D721Med (cell line): Measurements from ENCODE around the gene INPP4A.

Experiments
- DNase-seq: peaks from one replicate; pipeline ENCODE4 v3.0.0; 2011; ENCODE audit warnings: low spot score; ENCODE audit not compliant: insufficient read length
- FAIRE-seq: peaks from 2 replicates; lab custom pipeline; 2011; peaks lifted over from hg19 to GRCh38; lab: Jason Lieb, UNC
- TF ChIP-seq, protein P1 (sequence below): IDR thresholded peaks from 2 replicates; pipeline ENCODE4 v1.5.1; 2012; ENCODE audit warnings: mild to moderate bottlenecking, control low read depth; ENCODE audit not compliant: insufficient read depth; ENCODE audit errors: missing control alignments

Gene INPP4A

GRCh38 chr2:98539056-98539735, 94.5 kb downstream of the INPP4A start:
- DNase-seq (no peak), FAIRE-seq (no peak)
- TF ChIP-seq, protein P1, sequence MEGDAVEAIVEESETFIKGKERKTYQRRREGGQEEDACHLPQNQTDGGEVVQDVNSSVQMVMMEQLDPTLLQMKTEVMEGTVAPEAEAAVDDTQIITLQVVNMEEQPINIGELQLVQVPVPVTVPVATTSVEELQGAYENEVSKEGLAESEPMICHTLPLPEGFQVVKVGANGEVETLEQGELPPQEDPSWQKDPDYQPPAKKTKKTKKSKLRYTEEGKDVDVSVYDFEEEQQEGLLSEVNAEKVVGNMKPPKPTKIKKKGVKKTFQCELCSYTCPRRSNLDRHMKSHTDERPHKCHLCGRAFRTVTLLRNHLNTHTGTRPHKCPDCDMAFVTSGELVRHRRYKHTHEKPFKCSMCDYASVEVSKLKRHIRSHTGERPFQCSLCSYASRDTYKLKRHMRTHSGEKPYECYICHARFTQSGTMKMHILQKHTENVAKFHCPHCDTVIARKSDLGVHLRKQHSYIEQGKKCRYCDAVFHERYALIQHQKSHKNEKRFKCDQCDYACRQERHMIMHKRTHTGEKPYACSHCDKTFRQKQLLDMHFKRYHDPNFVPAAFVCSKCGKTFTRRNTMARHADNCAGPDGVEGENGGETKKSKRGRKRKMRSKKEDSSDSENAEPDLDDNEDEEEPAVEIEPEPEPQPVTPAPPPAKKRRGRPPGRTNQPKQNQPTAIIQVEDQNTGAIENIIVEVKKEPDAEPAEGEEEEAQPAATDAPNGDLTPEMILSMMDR: no peak

DNA sequence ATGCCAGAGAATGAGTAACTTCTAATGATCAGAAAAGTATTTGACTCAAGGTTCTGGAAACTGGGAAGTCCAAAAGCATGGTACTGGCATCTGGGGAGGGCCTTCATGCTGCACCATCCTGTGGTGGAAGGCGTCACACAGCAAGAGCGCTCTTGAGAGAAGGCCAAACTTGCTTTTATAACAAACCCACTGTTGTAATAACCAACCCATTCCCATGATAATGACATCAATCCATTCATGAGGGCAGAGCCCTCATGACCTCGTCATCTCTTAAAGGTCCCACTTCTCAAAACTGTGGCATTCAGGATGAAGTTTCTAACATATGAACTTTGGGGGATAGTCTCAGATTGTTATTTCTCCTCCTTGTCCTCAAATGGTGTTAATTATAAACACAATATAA, 95.9 kb downstream of the INPP4A start:
- DNase-seq (no peak), FAIRE-seq (no peak)
- TF ChIP-seq, protein P1: no peak

DNA sequence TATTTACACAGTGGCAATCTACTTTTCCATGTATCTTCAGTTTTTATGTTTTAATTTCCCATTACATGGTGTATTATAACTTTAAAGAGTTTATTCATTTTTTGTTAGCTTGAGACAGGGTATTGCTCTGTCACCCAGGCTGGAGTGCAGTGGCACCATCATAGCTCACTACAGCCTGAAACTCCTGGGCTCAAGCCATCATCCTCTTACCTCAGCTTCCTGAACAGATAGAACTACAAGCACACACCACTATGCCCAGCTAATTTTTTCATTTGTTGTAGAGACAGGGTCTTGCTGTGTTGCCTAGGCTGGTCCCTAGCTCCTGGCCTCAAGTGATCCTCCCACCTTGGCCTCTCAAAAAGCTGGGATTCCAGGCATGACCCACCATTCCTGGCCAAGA, 96.8 kb downstream of the INPP4A start:
- DNase-seq (no peak), FAIRE-seq (no peak)
- TF ChIP-seq, protein P1: no peak

- FAIRE-seq (no peak), DNase-seq (no peak)
- TF ChIP-seq, protein P1: no peak
Observed at GRCh38 chr2:98541906-98542305, 97.2 kb downstream of the INPP4A start.

DNA sequence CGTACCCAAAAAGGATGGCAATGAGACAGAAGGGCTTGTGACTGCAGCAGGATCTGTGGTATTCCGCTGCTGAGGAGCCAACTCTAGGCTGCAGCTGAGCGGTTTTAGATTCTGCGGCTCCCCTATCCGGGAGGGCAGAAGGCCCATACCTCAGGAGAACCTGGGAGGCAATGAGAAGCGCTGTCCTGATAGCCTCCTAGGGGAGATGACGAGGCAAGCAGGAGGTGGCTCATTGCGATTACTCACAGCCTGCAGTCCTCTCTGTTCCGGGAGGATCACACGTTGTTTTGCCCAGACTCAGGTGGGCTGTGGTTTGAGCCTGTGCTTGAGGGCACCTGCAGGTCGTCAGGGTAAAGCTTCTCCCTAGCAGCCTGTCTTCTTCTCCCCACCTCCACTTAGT, 98.6 kb downstream of the INPP4A start:
- DNase-seq: no peak
- FAIRE-seq: no peak
- TF ChIP-seq, protein P1: no peak

DNA sequence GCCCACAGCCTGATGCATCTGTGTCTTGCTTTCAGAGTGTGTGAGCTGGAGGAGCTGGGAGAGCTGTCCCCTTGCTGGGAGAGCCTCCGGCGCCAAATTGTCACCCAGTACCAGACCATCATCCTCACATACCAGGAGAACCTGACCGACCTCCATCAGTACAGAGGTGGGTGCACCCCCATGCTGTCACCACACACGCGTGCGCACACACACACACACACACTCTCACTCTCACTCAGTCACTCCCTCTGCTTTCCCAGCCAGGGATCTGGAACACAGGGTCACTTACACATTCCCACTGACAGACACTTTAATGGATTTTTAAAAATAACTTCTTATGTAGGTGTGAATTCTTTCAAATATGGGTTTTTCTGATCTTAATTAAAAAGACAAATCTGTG, 99.2 kb downstream of the INPP4A start:
- no peak for FAIRE-seq

GRCh38 chr2:98545591-98545990, 100.9 kb downstream of the INPP4A start:
- TF ChIP-seq, protein P1: no peak
- DNase-seq (no peak), FAIRE-seq (no peak)

More for the DNA sequence above, 99.2 kb downstream of the INPP4A start:
- TF ChIP-seq, protein P1: no peak
- DNase-seq: no peak
